Body of pancreas (tissue), 4 donors: ENCODE data around the gene LIPC.

Experiments used
- POLR2A ChIP-seq, 3 donors: fragments of 450-650 bp; IDR thresholded peaks; one replicate each; pipeline ENCODE4 v1.6.1; 2016; ENCODE audit warnings: antibody characterized with exemption in 3 of 3, mild to moderate bottlenecking in 2 of 3
- TF ChIP-seq, protein P1 (sequence below), 7 experiments: fragments of 450-650 bp in 4 of 7; fragments of 200-600 bp in 3 of 7; sonication (generic) in 3 of 7; IDR thresholded peaks; one replicate each; pipeline ENCODE4 v1.5.1; 2016 to 2019; ENCODE audit warnings: antibody characterized with exemption in 7 of 7

DNA sequence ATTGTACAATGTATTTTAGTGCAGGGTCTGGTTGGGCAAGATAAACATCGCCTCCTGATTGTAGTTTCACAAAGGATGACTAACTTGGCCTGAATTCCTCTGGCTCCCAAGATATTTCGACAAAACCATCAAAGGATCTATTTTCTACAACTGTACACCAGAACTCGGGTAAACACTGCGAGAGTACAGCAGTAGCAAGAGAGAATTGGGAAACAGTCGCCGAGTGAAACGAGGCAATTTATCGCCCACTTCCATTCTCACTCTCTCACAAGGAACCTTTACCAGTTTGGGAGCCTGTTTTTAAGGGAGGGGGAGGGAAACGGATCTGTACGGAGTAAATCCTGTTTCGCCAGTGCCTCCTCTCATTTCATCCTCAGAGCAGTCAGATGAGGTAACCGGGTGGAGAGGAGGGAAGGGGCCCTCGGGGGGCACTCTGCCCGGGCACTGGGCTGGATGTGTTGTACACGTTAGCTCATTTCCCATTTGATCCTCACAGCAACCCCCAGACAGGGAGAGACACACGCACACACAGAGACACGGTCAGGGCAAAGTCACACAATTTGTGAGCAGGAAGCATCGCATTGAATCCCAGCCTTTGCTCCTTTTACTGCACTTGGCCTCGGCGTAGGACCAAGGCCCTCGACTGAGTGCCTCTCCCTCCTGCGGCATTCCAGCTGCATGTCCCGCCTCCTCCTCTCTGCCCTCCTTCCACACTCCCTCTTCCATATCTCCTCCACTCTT lies 120.1 kb downstream of the LIPC start:
- no peak for TF ChIP-seq POLR2A (IDR thresholded peaks at IDR 0.05)
- TF ChIP-seq, protein P1, sequence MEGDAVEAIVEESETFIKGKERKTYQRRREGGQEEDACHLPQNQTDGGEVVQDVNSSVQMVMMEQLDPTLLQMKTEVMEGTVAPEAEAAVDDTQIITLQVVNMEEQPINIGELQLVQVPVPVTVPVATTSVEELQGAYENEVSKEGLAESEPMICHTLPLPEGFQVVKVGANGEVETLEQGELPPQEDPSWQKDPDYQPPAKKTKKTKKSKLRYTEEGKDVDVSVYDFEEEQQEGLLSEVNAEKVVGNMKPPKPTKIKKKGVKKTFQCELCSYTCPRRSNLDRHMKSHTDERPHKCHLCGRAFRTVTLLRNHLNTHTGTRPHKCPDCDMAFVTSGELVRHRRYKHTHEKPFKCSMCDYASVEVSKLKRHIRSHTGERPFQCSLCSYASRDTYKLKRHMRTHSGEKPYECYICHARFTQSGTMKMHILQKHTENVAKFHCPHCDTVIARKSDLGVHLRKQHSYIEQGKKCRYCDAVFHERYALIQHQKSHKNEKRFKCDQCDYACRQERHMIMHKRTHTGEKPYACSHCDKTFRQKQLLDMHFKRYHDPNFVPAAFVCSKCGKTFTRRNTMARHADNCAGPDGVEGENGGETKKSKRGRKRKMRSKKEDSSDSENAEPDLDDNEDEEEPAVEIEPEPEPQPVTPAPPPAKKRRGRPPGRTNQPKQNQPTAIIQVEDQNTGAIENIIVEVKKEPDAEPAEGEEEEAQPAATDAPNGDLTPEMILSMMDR (IDR thresholded peaks at IDR 0.05) = no peak
